Endothelial cell of umbilical vein (primary cell): ENCODE data around the gene VAV2. TPM values are rescaled to one million over a fixed set of nuclear protein-coding genes. Genes with fewer than 3 reads are reported as not detected.

Source experiments
- BruUV-seq: library from RNA; stranded (reverse); fragments of 400-500 nt; replicated peaks from 2 replicates; lab custom pipeline; 2021; lab: Mats Ljungman, UMichigan
- CTCF ChIA-PET: fragments of 300-600, 350-600 bp; sonication (Branson Sonifier 250); formaldehyde crosslinking; loops from one replicate; lab custom pipeline; 2021; ENCODE audit warnings: antibody characterized with exemption, inconsistent platforms; lab: Charles Lee
- POLR2A ChIA-PET: fragments of 300-600, 350-600 bp; sonication (Branson Sonifier 250); formaldehyde crosslinking; loops from one replicate; lab custom pipeline; 2021; ENCODE audit warnings: antibody characterized with exemption, inconsistent platforms; lab: Charles Lee
- DNase-seq: peaks from one replicate; pipeline ENCODE4 v3.0.0-alpha.2; 2011; ENCODE audit warnings: low read depth, low spot score
- FAIRE-seq: peaks from 2 replicates; lab custom pipeline; 2011; peaks lifted over from hg19 to GRCh38; lab: Jason Lieb, UNC
- H2AFZ ChIP-seq: 2 replicates; pipeline ENCODE4 v1.6.0; 2012; ENCODE audit warnings: low read depth, low read length, control low read depth, inconsistent platforms
- H3K27ac ChIP-seq: 2 replicates; pipeline ENCODE4 v1.5.1; 2011; ENCODE audit warnings: low read depth, mild to moderate bottlenecking, control low read depth, low read length, moderate library complexity; ENCODE audit not compliant: insufficient read depth
- H3K27me3 ChIP-seq, 2 experiments: 2 replicates each; pipeline versions ENCODE4 v1.6.0 to v1.6.1; 2011; ENCODE audit warnings: low read length in 2 of 2, mixed read lengths in 1 of 2; ENCODE audit not compliant: control insufficient read depth in 2 of 2, insufficient read depth in 2 of 2
- H3K36me3 ChIP-seq, 2 experiments: 2 replicates in 1 of 2; 3 replicates in 1 of 2; pipeline ENCODE4 v1.5.1; 2011; ENCODE audit warnings: low read length in 2 of 2, mild to moderate bottlenecking in 1 of 2, moderate library complexity in 1 of 2; ENCODE audit not compliant: control insufficient read depth in 2 of 2, insufficient read depth in 2 of 2; ENCODE audit errors: extremely low read depth in 1 of 2
- H3K4me1 ChIP-seq: 3 replicates; pipeline ENCODE4 v1.5.1; 2011; ENCODE audit warnings: mild to moderate bottlenecking, low read length; ENCODE audit not compliant: control insufficient read depth, insufficient read depth; ENCODE audit errors: extremely low read depth
- H3K4me2 ChIP-seq: 2 replicates; pipeline ENCODE4 v1.6.1; 2011; ENCODE audit warnings: low read length, control low read depth, mixed read lengths; ENCODE audit not compliant: insufficient read depth
- H3K4me3 ChIP-seq, 3 experiments: fragments of 200-600 bp in 1 of 3; sonication (generic), shearing (Covaris generic) in 1 of 3; replicated peaks in 1 of 3; 2 replicates each; pipeline ENCODE4 v1.5.1; 2011 to 2016; ENCODE audit warnings: control low read depth in 3 of 3, low read length in 3 of 3, mild to moderate bottlenecking in 2 of 3, inconsistent platforms in 1 of 3, low read depth in 1 of 3, moderate library complexity in 1 of 3; ENCODE audit not compliant: insufficient read depth in 1 of 3
- H3K79me2 ChIP-seq: 2 replicates; pipeline ENCODE4 v1.6.0; 2012; ENCODE audit warnings: low read length, inconsistent platforms; ENCODE audit not compliant: control insufficient read depth, insufficient read depth
- H3K9ac ChIP-seq: replicated peaks from 2 replicates; pipeline ENCODE3; 2011; ENCODE audit warnings: low read length, control low read depth; ENCODE audit not compliant: insufficient read depth; ENCODE audit errors: extremely low read depth
- H3K9me1 ChIP-seq: replicated peaks from 3 replicates; pipeline ENCODE4 v1.6.0; 2011; ENCODE audit warnings: mild to moderate bottlenecking, low read length; ENCODE audit not compliant: control insufficient read depth, insufficient read depth; ENCODE audit errors: extremely low read depth
- H3K9me3 ChIP-seq: replicated peaks from 2 replicates; pipeline ENCODE4 v1.5.1; 2012; ENCODE audit warnings: low read length, inconsistent platforms; ENCODE audit not compliant: control insufficient read depth, insufficient read depth
- H4K20me1 ChIP-seq: replicated peaks from 2 replicates; pipeline ENCODE3; 2011; ENCODE audit warnings: mild to moderate bottlenecking, low read length; ENCODE audit not compliant: control insufficient read depth, insufficient read depth; ENCODE audit errors: extremely low read depth
- EZH2 ChIP-seq: IDR thresholded peaks from 2 replicates; pipeline ENCODE4 v1.6.1; 2012; ENCODE audit warnings: borderline replicate concordance, low read depth, mild to moderate bottlenecking, moderate library complexity, low read length, inconsistent platforms; ENCODE audit not compliant: severe bottlenecking
- FOS ChIP-seq: IDR thresholded peaks from 2 replicates; pipeline ENCODE4 v1.6.1; 2011; ENCODE audit warnings: mild to moderate bottlenecking, low read length, moderate library complexity, borderline replicate concordance; ENCODE audit not compliant: insufficient read depth
- GATA2 ChIP-seq: IDR thresholded peaks from 2 replicates; pipeline ENCODE4 v1.7.0; 2011; ENCODE audit warnings: low read depth, mild to moderate bottlenecking, moderate library complexity, mixed read lengths, low read length; ENCODE audit not compliant: insufficient read length, insufficient read depth
- JUN ChIP-seq: IDR thresholded peaks from 2 replicates; pipeline ENCODE4 v1.6.1; 2011; ENCODE audit warnings: borderline replicate concordance, low read depth; ENCODE audit not compliant: insufficient read length, insufficient read depth
- MYC ChIP-seq: IDR thresholded peaks from one replicate; pipeline ENCODE4 v1.6.1; 2011; ENCODE audit warnings: mild to moderate bottlenecking, low read depth, low read length
- POLR2A ChIP-seq: IDR thresholded peaks from 2 replicates; pipeline ENCODE4 v1.6.1; 2012; ENCODE audit warnings: low read depth, mild to moderate bottlenecking, control low read depth, low read length
- POLR2AphosphoS5 ChIP-seq: IDR thresholded peaks from 2 replicates; pipeline ENCODE4 v1.6.1; 2012; ENCODE audit warnings: low read depth, mild to moderate bottlenecking, control low read depth, low read length, moderate library complexity; ENCODE audit not compliant: insufficient read depth
- dilution Hi-C: fragments of 300-500 bp; cut with MboI; formaldehyde crosslinking; loops from one replicate; pipeline ENCODE4 v1.15.0; 2019; ENCODE audit warnings: low sequenced_read_pairs; ENCODE audit not compliant: extremely low pct_ligation_motif_present
- intact Hi-C: fragments of 100-400 bp; cut with micrococcal nuclease; formaldehyde crosslinking; loops from one replicate; pipeline ENCODE4 v1.10.0; 2022
- polyA plus RNA-seq, 4 experiments: library from polyadenylated mRNA; depleted of rRNA in 3 of 4; stranded (reverse) in 3 of 4; unstranded in 1 of 4; fragments of >200 nt; gene quantifications; 2 replicates each; pipeline versions ENCODE4 v1.2.1 to v1.2.3, GENCODE V29; 2011 to 2012; ENCODE audit warnings: missing spikeins in 1 of 4
- total RNA-seq: library from RNA; stranded (reverse); gene quantifications from 2 replicates; pipeline ENCODE4 v1.2.3, GENCODE V29; 2021
- TF ChIP-seq, protein P1 (sequence below): IDR thresholded peaks from 2 replicates; pipeline ENCODE4 v1.6.1; 2011; ENCODE audit not compliant: insufficient read depth, insufficient read length
- TF ChIP-seq, protein P2 (sequence below), 2 donors: IDR thresholded peaks; 1 replicate in 1 of 2; 2 replicates in 1 of 2; pipeline ENCODE4 v1.5.1; 2011; ENCODE audit warnings: low read length in 2 of 2, mild to moderate bottlenecking in 2 of 2, moderate library complexity in 2 of 2, control low read depth in 1 of 2, inconsistent platforms in 1 of 2, low read depth in 1 of 2; ENCODE audit not compliant: insufficient read depth in 1 of 2; ENCODE audit errors: extremely low read depth in 1 of 2

Gene VAV2
- total and polyA plus RNA-seq, 2 donors (not counting 3 experiments of a cell fraction or from before 2014, with no cell fraction given) = 10.6 to 30.6 TPM

DNA sequence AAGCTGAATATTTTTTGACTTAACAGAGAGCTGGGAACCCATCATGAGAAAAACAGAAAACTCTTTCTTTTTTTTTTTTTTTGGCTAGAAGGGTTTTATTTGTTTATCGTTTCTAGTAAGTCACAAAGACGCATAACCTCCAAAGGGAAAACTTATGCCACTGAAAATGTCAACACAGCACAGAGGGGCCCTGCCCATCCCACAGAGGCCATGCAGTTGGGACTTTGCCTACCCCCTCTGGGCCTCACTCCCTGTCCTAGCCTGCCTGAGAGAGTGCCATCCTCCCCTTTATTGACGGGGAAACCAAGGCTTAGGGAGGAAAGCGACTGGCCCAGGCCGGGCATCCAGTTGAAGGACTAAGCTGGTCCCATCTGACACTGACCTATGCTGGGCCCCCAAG is 74.7 kb downstream of the VAV2 start:
- CTCF ChIA-PET = interaction anchor here (2.4 kb wide), 1 partner anchor 28 kb away, joined by 6 read pairs; no protein-coding TSS in a partner anchor
- no peak for DNase-seq
- no TSS peak for BruUV-seq
- dilution Hi-C loops = no loop called here
- intact Hi-C loops = no loop called here
- no peak overlapping the region for H3K27ac ChIP-seq
- FAIRE-seq = no peak
- no peak overlapping the region for H3K4me2 ChIP-seq
- no peaks in the 10 kb centered on the region for H3K9me1 ChIP-seq
- H3K36me3 ChIP-seq = no peaks in the 10 kb centered on the region
- POLR2A ChIA-PET = no interaction called here
- H3K4me1 ChIP-seq = no peaks in the 10 kb centered on the region
- H3K9me3 ChIP-seq = no peaks in the 10 kb centered on the region
- peaks cover 26% of the 10 kb centered on the region for H3K79me2 ChIP-seq
- no peak for TF ChIP-seq POLR2A
- no peak for TF ChIP-seq GATA2
- TF ChIP-seq, protein P1, sequence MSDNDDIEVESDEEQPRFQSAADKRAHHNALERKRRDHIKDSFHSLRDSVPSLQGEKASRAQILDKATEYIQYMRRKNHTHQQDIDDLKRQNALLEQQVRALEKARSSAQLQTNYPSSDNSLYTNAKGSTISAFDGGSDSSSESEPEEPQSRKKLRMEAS = no peak
- TF ChIP-seq MYC = no peak
- TF ChIP-seq EZH2 = no peak
- no peak for TF ChIP-seq POLR2AphosphoS5
- TF ChIP-seq, protein P2, sequence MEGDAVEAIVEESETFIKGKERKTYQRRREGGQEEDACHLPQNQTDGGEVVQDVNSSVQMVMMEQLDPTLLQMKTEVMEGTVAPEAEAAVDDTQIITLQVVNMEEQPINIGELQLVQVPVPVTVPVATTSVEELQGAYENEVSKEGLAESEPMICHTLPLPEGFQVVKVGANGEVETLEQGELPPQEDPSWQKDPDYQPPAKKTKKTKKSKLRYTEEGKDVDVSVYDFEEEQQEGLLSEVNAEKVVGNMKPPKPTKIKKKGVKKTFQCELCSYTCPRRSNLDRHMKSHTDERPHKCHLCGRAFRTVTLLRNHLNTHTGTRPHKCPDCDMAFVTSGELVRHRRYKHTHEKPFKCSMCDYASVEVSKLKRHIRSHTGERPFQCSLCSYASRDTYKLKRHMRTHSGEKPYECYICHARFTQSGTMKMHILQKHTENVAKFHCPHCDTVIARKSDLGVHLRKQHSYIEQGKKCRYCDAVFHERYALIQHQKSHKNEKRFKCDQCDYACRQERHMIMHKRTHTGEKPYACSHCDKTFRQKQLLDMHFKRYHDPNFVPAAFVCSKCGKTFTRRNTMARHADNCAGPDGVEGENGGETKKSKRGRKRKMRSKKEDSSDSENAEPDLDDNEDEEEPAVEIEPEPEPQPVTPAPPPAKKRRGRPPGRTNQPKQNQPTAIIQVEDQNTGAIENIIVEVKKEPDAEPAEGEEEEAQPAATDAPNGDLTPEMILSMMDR (IDR thresholded peaks at IDR 0.05; ENCODE audit: extremely low read depth in 1 of 2, insufficient read depth in 1 of 2, low read depth in 1 of 2, low read length in 2 of 2) = no peak
- no peak for TF ChIP-seq JUN
- no peak for TF ChIP-seq FOS
- no peak overlapping the region for H2AFZ ChIP-seq
- H3K9ac ChIP-seq = no peak overlapping the region
- H4K20me1 ChIP-seq = peaks cover 3% of the 10 kb centered on the region
- no peak overlapping the region for H3K4me3 ChIP-seq
- no peaks in the 10 kb centered on the region for H3K27me3 ChIP-seq
